Inflammatory macrophage treated with lipopolysaccharide for 4 hours (primary cell): ENCODE data around the gene TEX50.
"Not testable (repeated sequence)": the region's sequence is repeated elsewhere in the genome, so short reads cannot be mapped to it uniquely, and the experiment has no call there.

Source experiments
- DNase-seq: peaks from one replicate; pipeline ENCODE4 v3.0.0-alpha.2; 2020

TEX50 gene

DNA sequence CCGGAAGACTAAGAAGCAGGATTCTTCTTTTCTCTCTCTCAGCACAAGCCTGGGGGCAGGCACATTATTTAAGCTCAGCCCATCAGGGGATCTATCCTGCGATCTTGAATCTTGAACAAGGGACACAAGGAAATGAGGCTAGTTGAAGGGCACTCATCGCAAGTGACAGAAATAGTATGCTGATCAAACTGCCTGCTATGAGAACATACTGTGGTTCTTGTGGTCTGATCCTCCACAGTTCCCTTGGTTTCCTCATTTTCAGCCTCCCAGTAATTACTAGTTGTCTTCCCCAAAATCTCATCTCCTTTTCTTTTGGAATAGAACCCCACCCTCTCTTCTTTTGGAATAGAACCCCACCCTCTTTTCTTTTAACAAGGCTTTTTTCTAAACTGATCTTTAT, 28.0 kb downstream of the TEX50 start:
- DNase-seq: peak; percentile 32

- DNase-seq: no peak
Measured at GRCh38 chr1:173666646-173667045, 31.5 kb downstream of the TEX50 start.

GRCh38 chr1:173669491-173669941, 34.4 kb downstream of the TEX50 start, which contains the start of gene ANKRD45:
ANKRD45 (minus strand) TSS chr1:173669851; CDS start chr1:173659418, 10,433 bp downstream.
- no peak for DNase-seq

GRCh38 chr1:173674496-173674895, 39.4 kb downstream of the TEX50 start:
- DNase-seq: not testable (repeated sequence)

DNA sequence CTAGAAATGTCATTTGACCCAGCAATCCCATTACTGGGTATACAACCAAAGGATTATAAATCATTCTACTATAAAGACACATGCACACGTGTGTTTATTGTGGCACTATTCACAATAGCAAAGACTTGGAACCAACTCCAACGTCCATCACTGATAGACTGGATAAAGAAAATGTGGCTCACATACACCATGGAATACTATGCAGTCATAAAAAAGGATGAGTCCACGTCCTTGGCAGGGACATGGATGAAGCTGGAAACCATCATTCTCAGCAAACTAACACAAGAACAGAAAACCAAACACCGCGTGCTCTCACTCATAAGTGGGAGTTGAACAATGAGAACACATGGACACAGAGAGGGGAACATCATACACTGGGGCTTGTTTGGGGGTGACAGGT, 45.0 kb downstream of the TEX50 start:
- DNase-seq: not testable (repeated sequence)

DNA sequence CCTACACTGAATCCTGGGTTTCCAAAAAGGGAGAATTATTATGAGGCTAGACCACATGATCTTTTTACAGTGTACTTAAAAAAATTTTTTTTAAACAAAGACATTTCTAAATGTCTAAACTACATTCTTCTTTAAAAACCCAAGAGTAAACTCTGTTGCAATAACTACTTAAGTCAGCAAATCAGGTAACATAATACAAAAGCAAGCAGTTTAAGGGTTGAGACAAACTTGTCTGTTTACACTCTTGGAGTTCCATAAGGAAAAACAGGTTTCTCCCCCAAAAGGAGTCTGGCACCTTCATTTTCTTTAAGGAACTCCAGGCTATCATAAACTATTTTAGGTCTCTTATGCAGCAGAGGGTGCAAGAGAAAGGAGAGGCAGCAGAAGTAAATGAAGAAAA, 47.0 kb downstream of the TEX50 start:
- DNase-seq: no peak

DNA sequence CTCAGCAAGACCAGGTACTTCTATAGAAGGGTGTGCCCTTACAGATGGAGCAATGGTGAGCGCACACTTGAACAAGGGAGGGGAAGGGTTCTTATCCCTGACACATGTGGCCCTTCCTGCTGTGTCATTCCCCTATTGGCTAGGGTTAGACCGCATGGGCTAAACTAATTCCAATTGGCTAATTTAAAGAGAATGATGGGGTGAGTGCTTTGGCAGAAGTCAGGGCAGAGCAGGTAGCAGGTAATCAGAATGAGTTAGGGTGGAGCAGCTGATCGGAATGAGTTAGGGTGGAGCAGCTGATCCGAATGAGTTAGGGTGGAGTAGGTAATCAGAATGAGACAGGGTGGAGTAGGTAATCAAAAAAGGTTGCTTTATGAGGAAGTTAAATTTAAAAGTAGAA, 48.7 kb downstream of the TEX50 start:
- not testable (repeated sequence) for DNase-seq

GRCh38 chr1:173685121-173685520, 50.0 kb downstream of the TEX50 start:
- DNase-seq: not testable (repeated sequence)
